HUDEP-2 (cell line): ENCODE data around the gene RYR1.
A peak's percentile ranks its signal among the peaks of the same experiment; 100 is the strongest.
"Not testable (repeated sequence)": the region's sequence is repeated elsewhere in the genome, so short reads cannot be mapped to it uniquely, and the experiment has no call there.

ENCODE experiments used
- DNase-seq, 76 experiments: peaks; one replicate each; lab custom pipeline; 2025; ENCODE audit not compliant: unreplicated experiment in 76 of 76; lab: John Stamatoyannopoulos, UW

The RYR1 gene

DNA sequence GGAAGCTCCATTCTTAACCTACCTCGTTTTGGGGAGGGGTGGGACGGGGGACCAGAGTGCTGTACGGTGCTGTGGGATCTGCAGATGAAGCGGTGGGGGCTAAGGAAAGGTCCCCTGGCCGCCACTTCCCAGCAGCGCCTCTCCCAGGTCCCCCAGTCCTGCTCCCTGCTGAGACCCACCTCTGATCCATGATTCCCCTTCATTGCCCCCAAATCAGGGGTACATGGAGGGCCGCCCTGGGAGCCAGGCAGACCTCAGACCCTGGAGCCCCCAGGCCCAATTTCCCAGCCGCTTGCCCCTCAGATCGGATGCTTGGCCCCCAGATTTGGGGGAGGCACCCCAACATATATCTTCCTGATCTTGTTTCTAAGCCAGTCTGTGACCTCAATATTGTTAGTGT, 34.4 kb upstream of the RYR1 start:
- no peak for DNase-seq

DNA sequence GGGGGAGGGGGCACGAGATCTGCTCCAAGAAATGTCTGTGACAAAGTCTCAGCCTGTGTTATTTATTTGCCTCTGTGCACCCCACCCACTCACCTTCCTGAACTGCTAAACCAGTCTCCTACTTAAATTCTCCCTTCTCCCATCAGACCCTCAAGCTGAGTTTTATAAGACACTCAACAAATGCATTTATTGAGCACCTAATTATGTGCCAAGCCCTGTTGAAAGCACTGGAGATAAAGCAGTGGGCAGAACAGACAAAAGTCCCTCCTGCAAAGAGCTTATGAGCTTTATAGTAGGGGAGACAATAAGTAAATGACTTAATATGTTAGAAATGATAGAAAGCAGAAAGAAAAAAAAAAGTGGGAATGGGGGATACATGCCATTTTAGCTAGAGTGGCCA, 34.0 kb upstream of the RYR1 start:
- no peak for DNase-seq

DNA sequence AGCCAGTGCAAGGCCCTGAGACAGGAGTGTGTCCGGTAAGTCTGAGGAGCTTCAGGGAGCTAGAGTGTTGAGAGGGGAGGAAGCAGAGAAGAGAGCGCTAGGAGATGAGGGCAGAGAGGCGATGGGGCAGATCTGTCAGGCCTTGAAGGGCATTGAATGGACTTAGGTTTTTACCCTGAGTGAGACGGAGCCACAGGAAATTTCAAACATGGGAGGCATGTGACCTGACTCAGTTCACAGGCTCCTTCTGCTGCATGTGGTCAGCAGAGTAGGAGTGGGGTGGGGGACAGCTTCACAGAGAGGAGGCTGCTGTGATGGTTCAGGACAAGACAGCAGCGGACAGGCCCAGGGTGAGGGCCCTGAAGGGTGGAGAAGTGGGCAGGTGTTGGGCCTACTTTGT, 33.1 kb upstream of the RYR1 start:
- DNase-seq, result no peak

DNA sequence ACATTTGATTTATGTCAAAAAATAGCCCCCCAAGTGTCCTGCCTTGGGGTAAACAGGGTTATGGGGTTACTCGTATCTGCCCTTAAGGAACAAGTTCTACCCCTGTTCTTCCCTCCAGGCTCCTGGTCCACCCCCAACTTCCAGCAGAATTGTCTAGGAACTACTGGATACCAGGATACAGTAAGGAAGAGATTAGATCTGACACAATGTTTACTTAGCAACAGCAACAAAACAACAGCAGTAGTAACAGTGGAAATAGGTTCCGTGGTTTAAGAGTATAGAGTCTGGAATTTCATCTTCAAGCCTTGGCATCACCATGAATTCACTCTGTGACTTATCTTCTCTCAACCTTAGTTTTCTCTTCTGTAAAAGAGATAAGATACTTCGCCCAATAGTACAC, 32.3 kb upstream of the RYR1 start:
- no peak for DNase-seq

DNA sequence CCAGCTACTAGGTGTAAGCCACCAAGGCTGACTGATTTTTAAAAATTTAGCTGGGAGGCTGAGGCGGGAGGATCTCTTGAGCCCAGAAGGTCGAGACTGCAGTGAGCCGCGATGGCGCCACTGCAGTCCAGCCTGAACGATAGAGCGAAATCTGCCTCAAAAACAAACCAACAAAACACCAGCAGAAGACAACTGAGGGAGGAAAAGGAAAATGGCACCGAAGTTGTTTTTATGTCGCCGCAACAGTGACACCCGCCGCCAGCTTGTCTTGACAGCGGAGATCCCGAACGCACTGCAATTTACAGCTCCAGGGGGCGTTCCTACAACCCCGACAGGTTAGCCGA, 30.9 kb upstream of the RYR1 start:
- no peak for DNase-seq

DNA sequence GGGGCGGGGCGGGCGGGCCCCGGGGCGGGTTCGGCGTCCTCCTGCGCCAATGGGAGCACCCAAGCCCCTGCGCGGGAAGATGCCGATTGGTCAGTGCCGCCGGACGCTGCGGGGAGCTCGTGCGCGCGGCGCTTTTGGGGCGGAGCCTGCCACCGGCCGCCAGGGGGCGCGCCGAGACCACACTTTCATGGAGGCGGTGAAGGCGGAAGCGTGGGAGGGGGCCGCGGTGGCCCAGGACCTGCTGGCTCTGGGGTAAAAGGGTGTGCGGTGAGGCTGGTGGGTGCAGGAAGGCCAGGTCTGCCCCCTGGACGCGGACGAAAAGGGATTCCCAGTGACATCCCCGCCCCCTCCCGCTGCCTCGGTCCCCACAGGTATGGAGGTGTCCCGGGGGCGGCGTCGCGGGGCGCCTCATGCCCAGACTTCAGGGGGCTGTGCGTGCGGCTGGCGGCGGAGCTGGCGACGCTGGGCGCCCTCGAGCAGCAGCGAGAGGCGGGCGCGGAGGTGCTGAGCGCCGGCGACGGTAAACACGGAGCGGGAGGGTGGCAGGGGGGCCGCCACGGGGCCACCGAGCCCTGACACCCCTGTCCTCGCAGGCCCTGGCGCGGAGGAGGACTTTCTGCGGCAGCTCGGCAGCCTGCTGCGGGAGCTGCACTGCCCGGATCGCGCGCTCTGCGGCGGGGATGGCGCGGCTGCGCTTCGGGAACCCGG, 30.4 kb upstream of the RYR1 start, which contains the start of gene FAM98C:
TSS of gene FAM98C (plus strand) at position 127 of the 708 bp plus-strand sequence. CDS start at position 188, 61 bp downstream.
- DNase-seq, result peak; percentile 76 to 100 (median 99)

DNA sequence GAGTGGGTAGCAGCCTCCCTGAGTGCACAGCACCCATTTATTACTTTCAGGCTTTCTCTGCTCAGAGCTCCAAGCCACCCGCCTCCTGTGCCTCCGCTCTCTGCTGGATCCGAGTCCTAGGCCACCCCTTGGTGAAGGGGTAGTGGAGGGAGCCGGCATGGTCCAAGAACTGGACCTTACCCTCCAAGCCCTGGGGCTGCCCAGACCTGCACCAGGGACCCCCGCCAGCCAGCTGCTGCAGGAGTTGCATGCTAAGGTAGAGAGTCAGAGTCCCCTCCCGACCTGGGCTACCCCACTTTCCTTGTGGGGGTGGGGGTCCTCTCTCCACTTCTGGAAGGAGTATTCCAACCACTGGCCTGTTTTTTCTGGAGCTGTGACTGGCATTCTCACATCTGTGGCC, 28.6 kb upstream of the RYR1 start:
- no peak for DNase-seq

DNA sequence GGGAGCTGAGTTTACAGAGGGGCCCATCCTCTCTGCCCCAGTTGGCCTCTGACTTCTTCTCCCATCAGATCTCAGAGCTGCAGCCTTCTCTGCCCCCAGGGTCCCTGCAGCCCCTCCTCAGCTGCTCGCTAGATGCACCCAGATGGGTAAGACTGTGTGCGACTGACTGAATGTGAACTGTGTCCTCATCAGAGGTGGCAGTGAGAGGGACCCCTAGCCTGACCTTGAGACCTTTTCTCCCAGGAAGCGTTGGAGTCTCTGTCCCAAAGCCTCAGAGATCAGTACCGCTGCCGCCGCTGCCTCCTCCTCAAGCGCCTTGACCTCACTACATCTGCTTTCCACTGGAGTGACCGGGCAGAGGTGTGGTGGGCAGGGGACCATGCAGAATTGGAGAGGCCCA, 28.2 kb upstream of the RYR1 start:
- DNase-seq, result no peak

DNA sequence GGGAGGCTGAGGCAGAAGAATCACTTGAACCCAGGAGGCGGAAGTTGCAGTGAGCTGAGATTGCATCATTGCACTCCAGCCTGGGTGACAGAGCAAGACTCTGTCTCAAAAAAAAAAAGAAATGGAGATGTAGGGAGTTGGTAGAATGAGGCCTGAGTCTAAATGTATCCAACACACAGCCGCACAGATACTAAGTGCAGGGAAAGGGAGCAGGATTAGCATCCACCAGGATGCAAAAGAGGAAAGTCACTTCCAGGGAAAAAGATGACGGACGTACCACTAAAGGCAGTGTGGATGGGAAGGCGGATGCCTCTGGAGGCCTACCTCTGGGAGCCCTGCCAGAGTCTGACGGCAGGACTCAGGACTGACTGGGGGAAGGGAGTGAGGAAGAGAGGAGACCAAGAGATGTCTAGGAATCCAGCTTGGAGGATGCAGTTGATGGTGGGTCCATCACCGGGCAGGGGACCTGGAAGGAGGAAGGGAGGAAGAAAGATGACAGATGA, 23.8 kb upstream of the RYR1 start:
- DNase-seq, result no peak

DNA sequence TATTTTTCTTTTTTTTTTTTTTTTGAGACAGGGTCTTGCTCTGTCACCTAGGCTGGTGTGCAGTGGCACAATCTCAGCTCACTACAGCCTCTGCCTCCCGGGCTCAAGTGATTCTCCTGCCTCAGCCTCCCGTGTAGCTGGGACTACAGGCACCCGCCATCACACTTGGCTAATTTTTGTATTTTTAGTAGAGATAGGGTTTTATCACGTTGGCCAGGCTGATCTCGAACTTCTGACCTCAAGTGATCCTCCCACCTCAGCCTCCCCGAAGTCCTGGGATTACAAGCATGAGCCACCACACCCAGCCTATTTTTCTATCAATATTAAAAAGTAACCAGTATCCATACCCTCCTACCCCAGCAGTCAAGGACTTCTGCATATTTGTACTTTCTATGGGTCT, 23.1 kb upstream of the RYR1 start:
- peak in 2 of 76 experiments; percentile 11 to 25 for DNase-seq

DNA sequence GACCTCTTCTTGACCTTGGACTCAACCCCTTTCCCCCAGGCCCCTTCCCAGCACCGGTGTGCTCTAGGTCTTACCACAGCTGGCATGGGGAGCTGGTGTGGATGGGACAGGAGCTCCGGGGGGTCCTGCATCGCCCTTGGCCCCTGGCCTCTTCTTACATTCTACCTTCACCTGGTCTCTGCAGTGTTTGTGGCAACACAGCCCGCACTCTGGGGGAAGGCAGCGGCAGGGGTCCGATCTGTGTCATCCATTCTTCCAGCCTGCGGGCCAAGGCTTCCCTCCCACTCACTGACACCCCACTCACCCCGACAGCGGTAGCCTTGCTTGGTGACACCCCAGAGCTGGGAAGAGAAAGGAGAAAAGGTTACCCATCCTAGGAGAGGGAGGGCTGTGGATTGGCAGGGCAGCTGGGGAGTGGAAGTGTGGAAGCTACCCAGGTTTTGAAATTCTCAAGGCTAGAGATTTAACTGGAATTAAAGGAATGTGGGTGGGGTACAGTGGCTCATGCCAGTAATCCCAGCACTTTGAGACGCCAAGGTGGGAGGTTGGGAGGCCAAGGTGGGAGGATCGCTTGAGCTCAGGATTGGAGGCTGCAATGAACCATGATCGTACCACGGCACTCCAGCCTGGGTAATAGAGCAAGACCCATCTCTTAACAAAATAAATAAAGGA, 22.3 kb upstream of the RYR1 start:
- no peak for DNase-seq

DNA sequence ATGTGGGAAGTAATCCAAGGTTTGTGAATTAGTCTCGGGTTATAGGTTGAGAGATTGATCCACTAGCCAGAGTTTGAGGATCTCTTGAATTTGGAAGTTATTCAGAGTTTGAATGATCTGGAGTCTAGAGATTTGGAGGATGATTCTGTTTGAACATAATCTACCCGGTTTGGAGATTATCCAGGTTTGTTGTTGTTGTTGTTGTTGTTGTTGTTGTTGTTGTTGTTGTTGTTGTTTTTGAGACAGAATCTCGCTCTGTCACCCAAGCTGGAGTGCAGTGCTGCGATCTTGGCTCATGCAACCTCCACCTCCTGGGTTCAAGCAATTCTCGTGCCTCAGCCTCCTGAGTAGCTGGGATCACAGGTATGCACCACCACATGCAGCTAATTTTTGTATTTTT, 21.6 kb upstream of the RYR1 start:
- not testable (repeated sequence) for DNase-seq

DNA sequence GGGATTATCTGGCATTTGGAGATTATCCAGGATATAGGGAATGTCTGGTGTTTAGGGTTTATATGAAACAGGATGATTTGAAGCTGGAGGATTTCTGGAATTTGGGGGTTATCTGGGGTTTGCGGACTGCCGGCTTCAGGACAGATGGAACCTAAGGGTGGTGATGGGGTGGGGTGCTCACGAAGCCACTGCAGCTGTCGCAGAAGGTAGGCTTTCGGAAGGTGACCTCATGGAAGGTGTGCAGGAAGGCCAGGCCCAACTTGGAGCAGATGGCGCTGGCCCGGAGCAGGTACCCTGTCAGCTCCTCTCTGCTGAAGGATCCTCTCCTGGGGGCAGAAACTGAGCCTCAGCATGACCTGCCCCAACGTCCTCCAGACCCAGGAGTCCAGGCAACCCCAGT, 21.0 kb upstream of the RYR1 start:
- no peak for DNase-seq

DNA sequence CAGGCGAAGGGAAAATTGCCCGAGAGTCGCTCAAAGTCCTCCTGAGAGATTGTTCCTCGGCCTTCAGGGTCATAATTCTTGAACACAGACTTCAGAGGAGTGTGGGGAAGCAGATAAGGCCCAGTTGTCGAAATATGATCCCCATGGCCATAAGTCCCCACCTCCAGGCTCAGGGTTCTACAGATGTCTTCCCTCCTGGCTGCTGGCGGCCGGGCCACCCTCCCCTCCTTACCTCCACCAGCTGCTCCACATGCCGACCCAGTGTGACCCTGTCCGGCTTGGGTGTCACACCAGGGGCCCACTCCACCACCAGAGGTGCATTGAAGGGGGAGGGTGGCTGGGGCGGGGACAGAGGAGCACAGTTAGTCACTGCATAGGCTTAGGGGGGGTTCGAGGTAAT, 20.5 kb upstream of the RYR1 start:
- DNase-seq, result no peak

DNA sequence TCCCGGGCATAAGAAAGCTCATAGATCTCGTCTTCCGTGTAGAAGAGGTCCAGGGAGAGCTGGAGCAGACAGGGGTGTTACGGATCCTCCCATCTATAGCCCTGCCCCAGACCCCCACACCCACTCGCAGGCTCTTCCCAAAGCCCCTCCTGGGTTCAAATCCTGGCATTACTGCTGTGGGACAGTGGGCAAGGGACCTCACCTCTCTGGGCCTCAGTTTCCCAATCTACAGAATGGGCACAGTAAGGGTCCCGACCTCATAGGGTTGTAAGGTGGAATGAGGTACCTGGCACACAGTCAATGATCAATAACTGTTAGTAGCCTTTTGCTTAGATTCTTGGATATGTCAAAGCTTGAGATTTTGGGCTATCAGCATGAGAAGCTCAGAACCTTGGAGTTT, 20.1 kb upstream of the RYR1 start:
- DNase-seq, result no peak

DNA sequence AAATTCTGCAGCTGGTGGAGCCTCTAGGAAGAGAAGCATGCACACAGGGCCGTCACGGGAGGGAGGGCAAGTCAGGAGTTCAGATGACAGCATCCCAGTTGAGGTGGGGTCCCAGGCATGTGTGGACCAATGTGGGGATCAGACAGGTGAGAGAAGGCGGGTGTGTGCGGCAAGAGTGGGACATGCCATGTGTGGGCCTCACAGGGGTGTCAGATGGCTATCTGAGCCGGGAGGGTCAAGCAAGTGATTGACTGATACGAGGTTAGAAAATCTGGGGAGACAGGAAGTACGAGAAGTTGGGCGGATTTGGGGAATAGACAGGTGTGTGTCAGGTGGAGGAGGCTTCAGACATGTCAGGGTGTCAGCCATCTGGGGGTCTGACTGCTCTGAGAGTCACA, 16.3 kb upstream of the RYR1 start:
- no peak for DNase-seq

DNA sequence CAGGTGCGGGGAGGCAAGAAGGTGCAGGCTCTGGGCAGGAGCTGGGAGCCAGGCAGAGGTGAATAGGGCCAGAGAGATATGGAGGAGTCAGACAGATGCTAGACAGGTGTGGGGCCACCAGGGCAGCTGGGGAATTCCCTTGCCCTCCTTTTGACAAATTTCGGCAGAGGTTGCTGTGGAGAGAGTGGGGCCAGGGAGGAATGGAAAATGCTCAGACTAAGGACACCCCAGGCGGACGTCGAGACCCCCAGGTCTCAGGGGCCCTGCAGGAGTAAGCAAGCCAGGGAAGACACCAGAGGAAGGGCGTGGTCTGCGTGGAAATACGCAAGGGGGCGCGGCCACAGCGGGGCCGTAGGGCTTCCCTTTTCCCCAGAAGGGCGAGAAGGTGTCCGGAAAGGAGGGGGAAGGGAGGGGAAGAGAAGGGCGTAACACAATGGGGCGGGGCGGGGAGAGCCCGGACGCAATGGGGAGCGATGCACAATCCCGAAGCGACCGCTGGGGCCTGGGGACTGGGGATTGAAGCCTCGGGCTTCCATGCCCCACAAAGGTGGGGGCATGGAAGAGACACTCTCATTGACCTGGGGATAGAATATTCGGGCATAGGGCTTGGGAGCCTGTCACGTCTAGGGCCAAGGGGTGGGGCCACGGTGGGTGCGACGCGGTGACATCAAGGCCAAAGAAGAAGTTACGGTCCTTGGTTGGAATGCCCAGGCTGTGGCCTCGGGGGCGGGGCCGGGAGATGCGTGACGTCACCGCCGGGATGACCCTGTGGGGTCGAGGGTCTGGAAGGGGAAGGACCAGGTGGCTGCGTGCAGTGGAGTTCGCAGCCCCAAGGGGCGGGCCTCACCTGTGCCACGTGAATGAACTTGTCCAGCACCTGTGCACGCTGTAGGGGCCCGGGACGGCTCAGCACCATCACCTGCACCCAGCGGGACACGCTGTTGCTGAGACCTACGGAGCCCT, 15.7 kb upstream of the RYR1 start:
- peak in 53 of 76 experiments; percentile 7 to 65 (median 41) for DNase-seq

DNA sequence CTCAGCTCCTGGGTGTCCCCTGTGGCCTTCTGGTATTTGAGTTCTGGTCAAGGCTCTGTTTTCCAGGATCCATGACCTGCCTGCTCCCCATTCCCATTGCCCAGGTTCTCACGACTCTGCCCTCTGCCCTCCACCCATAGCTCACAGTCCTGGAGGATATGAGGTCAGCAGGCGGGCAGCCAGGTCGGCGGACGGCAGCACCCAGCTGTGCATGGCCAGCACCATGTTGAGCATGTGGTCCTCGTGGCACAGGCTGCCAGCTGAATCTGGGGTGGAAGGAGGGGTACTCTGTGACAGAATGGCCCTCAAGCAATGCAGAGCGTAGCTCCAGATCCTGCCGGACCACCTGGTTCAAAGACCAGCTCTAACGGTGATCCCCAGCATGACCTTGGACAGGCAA, 12.6 kb upstream of the RYR1 start:
- DNase-seq, result no peak

DNA sequence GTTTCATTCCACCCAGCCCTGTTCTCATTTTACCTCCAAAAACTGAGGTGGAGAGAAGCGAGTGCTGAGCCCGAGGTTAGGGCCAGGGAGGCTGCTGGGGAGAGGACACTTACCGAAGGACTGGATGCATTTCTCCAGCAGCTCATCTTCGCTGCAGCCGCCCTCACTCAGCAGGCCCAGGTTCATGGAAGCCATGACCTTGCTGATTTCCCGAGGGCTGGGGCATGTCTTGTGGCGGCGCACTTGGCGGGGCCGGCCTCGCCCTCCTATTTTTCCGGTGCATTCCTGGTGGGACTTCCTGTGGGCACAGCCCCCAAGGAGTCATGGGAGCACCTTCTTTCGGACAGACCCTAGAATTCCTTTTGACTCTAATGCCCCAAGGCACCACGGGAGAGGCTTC, 11.6 kb upstream of the RYR1 start:
- no peak for DNase-seq

DNA sequence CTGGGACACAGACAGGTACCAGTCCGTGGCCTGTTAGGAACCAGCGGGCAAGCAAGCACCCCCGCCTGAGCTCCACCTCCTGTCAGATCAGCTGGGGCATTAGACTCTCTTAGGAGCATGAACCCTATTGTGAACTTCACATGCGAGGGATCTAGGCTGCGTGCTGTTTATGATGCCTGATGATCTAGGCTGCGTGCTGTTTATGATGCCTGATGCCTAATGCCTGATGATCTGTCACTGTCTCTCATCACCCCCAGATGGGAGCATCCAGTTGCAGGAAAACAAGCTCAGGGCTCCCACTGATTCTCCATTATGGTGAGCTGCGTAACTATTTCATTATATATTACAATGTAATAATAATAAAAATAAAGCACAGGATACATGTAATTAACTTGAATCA, 11.1 kb upstream of the RYR1 start:
- no peak for DNase-seq

DNA sequence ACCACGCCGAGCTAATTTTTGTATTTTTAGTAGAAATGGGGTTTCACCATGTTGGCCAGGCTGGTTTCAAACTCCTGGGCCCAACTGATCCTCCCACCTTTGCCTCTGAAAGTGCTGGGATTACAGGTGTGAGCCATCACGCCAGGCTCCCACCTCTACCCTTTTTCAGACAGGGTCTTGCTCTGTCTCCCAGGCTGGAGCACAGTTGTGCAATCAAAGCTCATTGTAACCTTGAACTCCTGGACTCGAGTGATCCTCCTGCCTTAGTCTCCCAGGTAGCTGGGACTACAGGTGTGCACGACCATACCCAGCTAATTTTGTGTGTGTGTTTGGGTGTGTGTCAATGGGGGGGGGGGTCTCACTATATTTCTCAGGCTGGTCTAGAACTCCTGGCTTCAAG, 9.2 kb upstream of the RYR1 start:
- no peak for DNase-seq
